Hypothalamus (tissue), 51 donors: ENCODE data around the gene UBXN7.
A peak's percentile ranks its signal among the peaks of the same experiment; 100 is the strongest.
"Not testable (repeated sequence)": the region's sequence is repeated elsewhere in the genome, so short reads cannot be mapped to it uniquely, and the experiment has no call there.

Experiments used
- DNase-seq, 51 donors: peaks; one replicate each; lab custom pipeline; 2025; lab: John Stamatoyannopoulos, UW

The UBXN7 gene

DNA sequence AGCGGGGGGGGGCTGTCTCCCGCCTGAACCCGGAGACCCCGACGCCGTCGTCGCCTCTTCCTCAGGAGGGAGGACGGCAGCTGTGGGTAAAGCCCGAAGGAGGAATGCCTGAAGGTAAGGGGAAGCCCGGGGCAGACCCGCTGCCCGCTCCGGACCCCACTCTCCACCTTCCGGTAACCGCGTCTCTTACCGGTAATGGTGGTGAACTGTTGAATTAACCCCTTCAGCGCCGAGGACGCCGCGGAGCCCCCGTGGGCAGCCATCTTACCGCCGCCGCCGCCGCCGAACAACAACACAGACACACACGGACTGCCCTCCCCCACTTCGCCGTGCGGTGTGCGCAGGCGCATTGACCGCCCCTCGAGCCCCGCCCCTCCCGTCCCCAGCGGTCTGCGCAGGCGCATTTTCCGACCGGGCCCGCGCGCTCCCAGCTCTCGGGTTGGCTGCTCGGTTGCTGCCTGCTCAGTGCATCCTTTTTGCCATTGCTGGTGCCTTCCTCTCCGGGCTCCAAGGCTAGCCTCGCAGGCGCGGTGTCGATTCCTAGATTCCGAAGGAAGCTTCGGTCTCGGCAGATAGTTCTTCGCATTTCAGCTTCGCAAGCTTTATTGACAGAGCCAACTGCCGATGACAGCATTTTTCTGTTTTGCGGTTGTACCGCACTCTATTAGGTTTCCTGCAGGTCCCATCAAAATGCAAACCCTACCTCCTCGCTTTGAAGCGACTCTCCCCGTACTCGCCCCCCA is at the start of gene UBXN7:
Gene UBXN7, minus strand, starts transcription at position 291 of the 743 bp plus-strand sequence. Its CDS starts 28 bp downstream, at position 263.
- DNase-seq: peak; percentile 74 to 99 (median 93)

DNA sequence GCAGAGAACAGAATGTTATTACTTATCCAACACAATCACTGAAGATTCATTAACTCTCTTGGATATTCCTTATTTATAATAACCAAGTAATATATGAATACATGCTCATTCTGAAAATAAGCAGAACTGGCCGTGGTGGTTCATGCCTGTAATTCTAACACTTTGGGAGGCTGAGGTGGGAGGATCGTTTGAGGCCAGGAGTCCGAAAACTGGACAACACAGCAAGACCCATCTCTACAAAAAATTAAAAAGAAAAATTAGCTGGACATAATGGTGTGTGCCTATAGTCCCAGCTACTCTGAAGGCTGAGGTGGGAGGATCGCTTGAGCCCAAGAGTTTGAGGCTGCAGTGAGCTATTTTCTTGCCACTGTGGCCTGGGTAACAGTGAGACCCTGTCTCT is 45.5 kb upstream of the UBXN7 start:
- no peak for DNase-seq

GRCh38 chr3:196472286-196472685 is 40.1 kb upstream of the UBXN7 start:
- DNase-seq: no peak

- no peak for DNase-seq
Observed at GRCh38 chr3:196471551-196471950, 39.3 kb upstream of the UBXN7 start.

DNA sequence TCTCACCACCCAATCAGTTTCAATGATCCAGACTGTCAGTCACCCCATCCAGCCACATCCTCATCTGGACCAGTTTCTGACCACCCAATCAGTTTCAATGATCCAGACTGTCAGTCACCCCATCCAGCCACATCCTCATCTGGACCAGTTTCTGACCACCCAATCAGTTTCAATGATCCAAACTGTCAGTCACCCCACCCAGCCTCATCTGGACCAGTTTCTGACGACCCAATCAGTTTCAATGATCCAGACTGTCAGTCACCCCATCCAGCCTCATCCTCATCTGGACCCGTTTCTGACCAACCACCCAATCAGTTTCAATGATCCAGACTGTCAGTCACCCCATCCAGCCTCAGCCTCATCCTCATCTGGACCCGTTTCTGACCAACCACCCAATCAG is 38.0 kb upstream of the UBXN7 start:
- DNase-seq: not testable (repeated sequence)

DNA sequence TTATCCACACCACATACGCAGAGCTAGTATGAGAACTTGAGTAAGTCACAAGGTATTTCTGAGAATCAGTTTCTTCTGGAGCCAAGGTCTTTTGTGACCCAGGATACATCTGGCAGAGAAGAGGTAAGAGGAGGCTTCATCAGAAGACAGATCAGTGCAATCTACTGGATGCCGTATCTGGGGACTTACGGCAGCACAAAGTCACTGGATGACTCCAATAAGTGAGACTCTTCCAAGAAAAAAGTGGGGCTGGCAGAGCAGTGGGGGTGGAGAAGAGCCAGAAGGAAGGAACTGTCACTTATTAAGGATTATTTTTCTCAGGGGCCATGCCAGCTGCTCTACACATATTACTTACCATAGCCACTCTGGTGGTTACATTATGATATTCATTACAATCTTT is 31.6 kb upstream of the UBXN7 start:
- DNase-seq: no peak

GRCh38 chr3:196463478-196463756 is 31.2 kb upstream of the UBXN7 start:
- DNase-seq: no peak

DNA sequence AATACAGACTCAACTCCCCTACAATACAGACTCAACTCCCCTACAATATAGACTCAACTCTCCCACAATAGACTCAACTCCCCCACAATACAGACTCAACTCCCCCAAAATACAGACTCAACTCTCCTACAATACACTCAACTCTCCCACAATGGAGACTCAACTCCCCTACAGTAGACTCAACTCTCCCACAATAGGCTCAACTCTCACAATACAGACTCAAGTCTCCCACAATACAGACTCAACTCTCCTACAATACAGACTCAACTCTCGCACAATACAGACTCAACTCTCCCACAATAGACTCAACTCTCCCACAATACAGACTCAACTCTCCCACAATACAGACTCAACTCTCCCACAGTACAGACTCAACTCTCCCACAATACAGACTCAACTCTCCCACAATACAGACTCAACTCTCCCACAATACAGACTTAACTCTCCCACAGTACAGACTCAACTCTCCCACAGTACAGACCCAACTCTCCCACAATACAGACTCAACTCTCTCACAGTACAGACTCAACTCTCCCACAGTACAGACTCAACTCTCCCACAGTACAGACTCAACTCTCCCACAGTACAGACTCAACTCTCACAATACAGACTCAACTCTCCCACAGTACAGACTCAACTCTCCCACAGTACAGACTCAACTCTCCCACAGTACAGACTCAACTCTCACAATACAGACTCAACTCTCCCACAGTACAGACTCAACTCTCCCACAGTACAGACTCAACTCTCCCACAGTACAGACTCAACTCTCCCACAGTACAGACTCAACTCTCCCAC is 30.7 kb upstream of the UBXN7 start:
- DNase-seq: not testable (repeated sequence)

DNA sequence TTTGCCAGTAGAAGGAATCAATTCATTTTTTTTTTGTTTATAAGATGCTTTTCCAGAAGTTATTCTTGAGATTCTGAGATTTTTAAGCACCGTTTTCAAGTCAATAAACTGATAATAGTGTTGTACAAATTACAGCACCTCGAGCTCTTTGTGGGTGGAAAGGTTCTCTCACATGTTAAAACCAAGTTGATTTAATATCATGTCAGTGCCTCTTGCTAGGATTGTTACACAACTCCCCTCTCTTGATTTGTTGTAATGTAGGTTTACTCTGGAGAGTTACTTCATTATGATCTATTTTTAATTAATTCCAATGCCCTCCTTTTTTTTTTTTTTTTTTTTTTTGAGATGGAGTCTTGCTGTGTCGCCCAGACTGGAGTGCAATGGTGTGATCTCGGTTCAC is 25.8 kb upstream of the UBXN7 start:
- DNase-seq: no peak

GRCh38 chr3:196457470-196457869 is 25.2 kb upstream of the UBXN7 start:
- DNase-seq: not testable (repeated sequence)

DNA sequence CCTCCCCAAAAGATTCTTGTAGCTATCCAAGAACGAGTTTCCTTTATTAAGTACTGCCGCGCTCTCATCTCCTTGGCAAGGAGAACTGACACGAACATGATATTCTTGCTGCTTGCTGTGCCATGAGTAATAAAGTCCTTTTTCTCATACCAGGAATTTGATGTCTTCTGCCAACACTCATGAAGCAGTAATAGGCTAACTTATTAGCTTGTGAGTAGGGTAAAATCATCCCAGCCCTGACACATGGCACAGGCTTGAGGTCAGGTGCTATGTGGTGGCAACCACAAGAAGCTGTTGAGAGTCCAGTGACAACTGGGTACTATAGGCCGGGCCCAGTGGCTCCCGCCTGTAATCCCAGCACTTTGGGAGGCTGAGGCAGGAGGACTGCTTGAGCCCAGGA is 22.7 kb upstream of the UBXN7 start:
- DNase-seq: no peak

- DNase-seq: not testable (repeated sequence)
Observed at GRCh38 chr3:196445391-196445790, 13.2 kb upstream of the UBXN7 start.

- no peak for DNase-seq
Observed at GRCh38 chr3:196444500-196444894, 12.3 kb upstream of the UBXN7 start.

- no peak for DNase-seq
Observed at GRCh38 chr3:196440696-196441095, 8.5 kb upstream of the UBXN7 start.

DNA sequence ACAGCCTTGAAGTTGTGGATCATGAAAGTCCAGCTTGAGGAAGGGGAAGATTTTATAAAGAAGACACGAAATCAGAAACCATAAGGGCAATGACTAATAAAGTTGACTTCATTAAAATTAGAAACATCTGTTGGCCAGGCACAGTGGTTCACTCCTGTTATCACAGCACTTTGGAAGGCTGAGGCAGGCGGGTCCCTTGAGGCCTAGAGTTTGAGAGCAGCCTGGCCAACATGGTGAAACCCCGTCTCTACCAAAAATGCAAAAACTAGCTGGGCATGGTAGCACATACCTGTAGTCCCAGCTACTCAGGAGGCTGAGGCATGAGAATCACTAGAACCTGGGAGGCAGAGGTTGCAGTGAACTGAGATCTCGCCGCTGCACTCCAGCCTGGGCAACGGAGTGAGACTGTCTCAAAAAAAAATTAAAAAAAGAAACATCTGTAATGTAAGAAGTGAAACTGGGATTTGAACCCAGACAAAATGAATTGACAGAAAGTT is 7.9 kb upstream of the UBXN7 start:
- no peak for DNase-seq

DNA sequence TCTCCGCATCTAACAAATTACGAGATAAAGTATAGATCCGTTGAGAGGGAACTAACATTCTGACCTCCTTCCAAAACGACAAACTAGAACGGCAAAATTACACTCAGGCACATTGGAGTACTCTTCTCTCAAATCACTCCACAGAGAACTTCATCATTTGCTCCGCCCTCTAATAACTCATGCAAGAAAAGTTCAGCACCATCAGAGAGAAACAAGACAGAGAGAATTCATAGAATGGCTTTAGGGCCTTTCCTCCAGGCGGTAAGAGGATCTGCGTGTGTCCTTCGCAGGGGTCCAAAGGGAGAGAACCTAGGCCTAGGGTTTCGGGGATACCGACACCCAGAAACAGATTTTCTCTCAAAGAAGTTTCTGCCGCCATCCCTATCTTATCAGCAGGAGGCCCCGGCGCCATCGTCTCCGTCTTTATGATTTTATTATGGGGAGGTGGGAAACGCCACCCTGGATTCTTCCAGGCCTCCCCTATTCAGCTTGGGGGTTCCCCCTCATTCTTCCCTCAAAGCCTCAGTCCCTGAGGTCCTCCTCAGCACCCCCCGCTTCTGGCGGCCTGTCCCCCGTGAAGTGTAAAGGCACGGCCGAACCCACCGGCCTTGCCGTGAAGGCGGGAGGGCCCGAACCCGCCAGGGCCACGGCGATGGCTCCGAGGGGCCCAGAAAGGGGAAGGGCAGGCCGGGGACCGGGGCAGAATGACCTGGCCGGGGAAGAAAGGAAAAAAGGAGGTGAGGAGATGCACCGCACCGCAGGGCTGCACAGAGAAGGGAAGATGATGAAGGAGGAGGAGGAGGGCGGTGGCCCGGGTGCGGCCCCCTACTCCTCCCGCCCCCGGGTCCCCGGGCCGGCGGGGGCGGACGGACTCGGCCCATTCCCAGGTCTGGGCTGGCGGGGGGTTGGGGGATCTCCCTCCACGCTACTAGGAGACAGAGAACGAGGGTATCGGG is 768 bp downstream of the UBXN7 start:
- DNase-seq: peak in 25 of 51 donors; percentile 9 to 65 (median 43)

GRCh38 chr3:196428041-196428440 is 4.2 kb downstream of the UBXN7 start:
- no peak for DNase-seq

- DNase-seq: not testable (repeated sequence)
Observed at GRCh38 chr3:196424421-196424820, 7.8 kb downstream of the UBXN7 start.

DNA sequence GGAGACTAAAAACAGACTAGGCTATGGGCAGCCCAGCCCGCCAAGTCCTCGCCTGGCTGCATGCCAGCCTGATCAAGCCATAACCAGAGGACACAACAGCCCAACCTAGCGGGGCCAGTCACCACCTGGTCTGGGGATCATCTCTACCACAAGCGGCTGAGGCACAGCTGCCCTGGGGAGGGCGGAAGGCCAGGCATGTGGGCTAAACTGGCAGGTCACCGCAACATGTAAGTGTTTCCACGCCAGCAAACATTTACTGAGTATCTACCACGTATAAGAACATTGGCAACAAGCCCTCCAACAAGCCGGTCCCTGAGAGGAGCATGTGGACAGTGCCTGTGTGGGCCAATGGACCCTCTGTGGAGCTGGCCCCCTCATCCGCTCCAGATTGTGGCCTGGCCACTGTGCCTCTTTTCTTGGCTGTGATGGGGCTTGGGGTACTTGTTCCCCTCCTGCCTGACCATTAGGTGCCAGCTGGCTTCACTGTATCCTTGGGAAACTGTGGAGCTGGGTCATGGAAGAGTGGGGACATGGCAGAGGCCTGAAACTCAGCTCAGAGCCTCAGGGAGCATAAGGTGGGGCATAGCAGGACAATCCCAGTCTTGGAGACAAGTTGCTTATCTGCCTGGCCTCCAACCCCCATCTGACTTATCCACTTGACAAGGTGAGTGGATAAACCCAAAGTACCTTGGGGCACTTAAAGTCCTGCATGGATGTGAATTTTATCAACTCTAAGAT is 9.0 kb downstream of the UBXN7 start:
- peak in 23 of 51 donors; percentile 2 to 48 (median 15) for DNase-seq

GRCh38 chr3:196421668-196422067 is 10.6 kb downstream of the UBXN7 start:
- not testable (repeated sequence) for DNase-seq
